ENCODE data around the gene RPTOR. TPM values are rescaled to one million over a fixed set of nuclear protein-coding genes. Genes with fewer than 3 reads are reported as not detected.

The RPTOR gene
- total RNA-seq, 3 donors from 2014 or later = 76.1 to 98.3 (median 89.5) TPM

DNA sequence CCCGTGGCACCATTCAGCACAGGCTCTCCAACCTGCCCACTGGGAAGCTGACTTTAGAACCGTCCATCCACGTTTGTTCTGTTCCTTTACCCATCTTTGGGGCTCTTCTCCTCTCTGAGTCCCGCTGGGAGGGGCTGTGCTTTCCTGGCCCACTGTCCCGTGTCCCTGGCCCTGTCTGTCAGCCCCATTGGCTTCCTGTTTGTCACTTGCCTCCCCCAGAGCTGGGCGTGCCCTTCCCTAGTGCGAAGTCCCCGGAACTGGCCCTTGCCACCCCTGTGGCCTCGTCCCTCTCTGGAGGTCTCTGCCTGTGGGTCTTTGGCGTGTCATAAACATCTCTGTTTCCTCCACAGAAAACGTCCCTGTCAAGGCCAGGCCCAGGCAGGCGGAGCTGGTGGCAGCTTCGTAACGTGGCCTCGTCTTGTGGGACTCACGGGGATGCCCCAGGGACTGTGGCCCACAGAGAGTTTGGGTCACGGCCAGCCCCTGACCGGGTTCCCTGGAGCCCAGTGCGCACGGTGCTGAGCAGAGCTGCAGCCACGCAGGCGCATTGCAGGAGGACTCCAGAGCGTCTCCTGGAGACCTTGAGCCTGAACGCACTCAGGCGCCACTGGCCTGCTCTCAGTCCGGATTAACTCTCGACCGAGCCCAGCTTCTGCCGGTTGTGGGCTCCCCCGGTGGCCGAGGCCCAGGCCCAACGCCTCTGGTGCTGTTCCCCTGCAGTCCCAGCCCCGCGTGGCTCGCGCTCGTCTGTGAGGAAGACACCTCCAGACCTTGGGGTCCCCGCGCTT lies 454.3 kb downstream of the RPTOR start:
- no peaks in the 10 kb centered on the region for H3K9me3 Mint-ChIP-seq
- no peak for ATAC-seq
- H3K4me1 Mint-ChIP-seq (ENCODE audit: low read depth) = peaks cover 5% of the 10 kb centered on the region
- DNase-seq = no peak
- H3K27me3 Mint-ChIP-seq (ENCODE audit: low read depth) = peaks cover 8% of the 10 kb centered on the region
- H3K36me3 Mint-ChIP-seq (ENCODE audit: insufficient read depth) = peaks cover 4% of the 10 kb centered on the region
- no peak overlapping the region for H3K4me3 Mint-ChIP-seq

GRCh38 chr17:80999536-81000333 lies 455.1 kb downstream of the RPTOR start:
- no peak for ATAC-seq
- Mint-ChIP-seq H3K36me3 (ENCODE audit: insufficient read depth) (peaks cover 2% of the 10 kb centered on the region), H3K9me3 (no peaks in the 10 kb centered on the region)

GRCh38 chr17:81000334-81000630 lies 455.6 kb downstream of the RPTOR start:
- Mint-ChIP-seq H3K4me3 (no peak overlapping the region), H3K9me3 (no peaks in the 10 kb centered on the region), H3K27me3 (ENCODE audit: low read depth) (peaks cover 13% of the 10 kb centered on the region), H3K36me3 (ENCODE audit: insufficient read depth) (peaks cover 2% of the 10 kb centered on the region), H3K4me1 (ENCODE audit: low read depth) (peaks cover 10% of the 10 kb centered on the region)
- ATAC-seq (no peak), DNase-seq (no peak)

More at GRCh38 chr17:80999536-81000333, 455.1 kb downstream of the RPTOR start:
- Mint-ChIP-seq H3K27me3 (ENCODE audit: low read depth) (peaks cover 12% of the 10 kb centered on the region), H3K4me3 (no peak overlapping the region), H3K4me1 (ENCODE audit: low read depth) (peaks cover 9% of the 10 kb centered on the region)
- DNase-seq = no peak

GRCh38 chr17:81000631-81001357 lies 456.2 kb downstream of the RPTOR start:
- H3K4me3 Mint-ChIP-seq = no peak overlapping the region
- H3K36me3 Mint-ChIP-seq (ENCODE audit: insufficient read depth) = peaks cover 2% of the 10 kb centered on the region
- DNase-seq (no peak), ATAC-seq (no peak)
- H3K4me1 Mint-ChIP-seq (ENCODE audit: low read depth) = peaks cover 10% of the 10 kb centered on the region
- H3K27me3 Mint-ChIP-seq (ENCODE audit: low read depth) = peaks cover 13% of the 10 kb centered on the region
- no peaks in the 10 kb centered on the region for H3K9me3 Mint-ChIP-seq

- ATAC-seq (no peak), DNase-seq (no peak)
- H3K27me3 Mint-ChIP-seq (ENCODE audit: low read depth) = peaks cover 23% of the 10 kb centered on the region
- no peaks in the 10 kb centered on the region for H3K9me3 Mint-ChIP-seq
- no peak overlapping the region for H3K4me3 Mint-ChIP-seq
- peaks cover 2% of the 10 kb centered on the region for H3K36me3 Mint-ChIP-seq (ENCODE audit: insufficient read depth)
- H3K4me1 Mint-ChIP-seq (ENCODE audit: low read depth) = peaks cover 12% of the 10 kb centered on the region
These were observed 457.4 kb downstream of the RPTOR start for GRCh38 chr17:81002013-81002384.

- peaks cover 2% of the 10 kb centered on the region for H3K36me3 Mint-ChIP-seq (ENCODE audit: insufficient read depth)
- H3K9me3 Mint-ChIP-seq = no peaks in the 10 kb centered on the region
- ATAC-seq = no peak
- H3K27me3 Mint-ChIP-seq (ENCODE audit: low read depth) = peaks cover 23% of the 10 kb centered on the region
- peak overlapping the region; percentile 16 for H3K4me3 Mint-ChIP-seq
- peaks cover 12% of the 10 kb centered on the region for H3K4me1 Mint-ChIP-seq (ENCODE audit: low read depth)
- no peak for DNase-seq
These were observed 458.0 kb downstream of the RPTOR start for GRCh38 chr17:81002409-81003361.

DNA sequence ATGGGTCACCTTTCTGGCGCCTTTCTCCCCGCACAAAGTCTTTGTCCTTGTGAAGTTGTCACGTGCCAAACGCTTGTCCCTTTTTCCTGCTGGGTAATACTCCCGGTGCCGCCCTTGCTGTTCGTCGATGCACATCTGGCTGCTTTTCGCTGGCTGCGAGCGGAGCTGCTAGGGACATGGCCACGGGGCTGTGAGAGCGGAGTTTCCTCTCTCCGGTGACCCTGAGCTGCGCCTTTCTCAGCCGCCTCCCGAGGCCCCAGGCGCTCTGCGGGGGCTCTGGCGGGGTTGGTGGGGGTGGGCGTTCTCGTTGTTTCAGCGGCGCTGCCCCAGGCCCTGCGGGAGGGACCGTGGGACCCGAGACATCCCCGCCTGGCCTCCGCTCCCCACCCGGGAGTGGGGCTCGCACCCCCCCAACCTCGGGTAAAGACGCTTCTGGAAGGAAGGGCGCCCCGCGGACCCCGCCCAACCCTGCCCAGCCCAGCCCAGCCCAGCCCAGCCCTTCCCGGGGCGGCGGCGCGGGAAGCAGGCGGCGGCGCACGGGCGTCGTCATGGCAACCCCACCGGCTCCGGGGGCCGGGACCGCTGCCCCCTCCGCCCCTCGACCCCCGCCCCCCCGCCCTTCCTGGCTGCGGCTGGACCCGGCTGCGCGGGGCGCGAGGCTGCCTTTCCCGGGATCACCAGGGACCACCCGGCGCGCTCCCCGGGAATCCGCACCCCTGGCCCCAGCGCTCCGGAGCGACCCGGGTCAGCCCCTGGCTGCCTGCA lies 459.3 kb downstream of the RPTOR start:
- no peaks in the 10 kb centered on the region for H3K36me3 Mint-ChIP-seq (ENCODE audit: insufficient read depth)

GRCh38 chr17:81006891-81007290 lies 462.3 kb downstream of the RPTOR start:
- Mint-ChIP-seq H3K36me3 (ENCODE audit: insufficient read depth) (no peaks in the 10 kb centered on the region), H3K9me3 (peaks cover 7% of the 10 kb centered on the region), H3K27me3 (ENCODE audit: low read depth) (peaks cover 23% of the 10 kb centered on the region), H3K4me3 (no peak overlapping the region), H3K4me1 (ENCODE audit: low read depth) (peaks cover 12% of the 10 kb centered on the region)
- no peak for DNase-seq
- ATAC-seq = no peak

More for the DNA sequence above, 459.3 kb downstream of the RPTOR start:
- peaks cover 12% of the 10 kb centered on the region for H3K4me1 Mint-ChIP-seq (ENCODE audit: low read depth)
- ATAC-seq = peak; percentile 29 to 39
- H3K4me3 Mint-ChIP-seq = peak overlapping the region; percentile 56
- H3K9me3 Mint-ChIP-seq = no peaks in the 10 kb centered on the region
- peaks cover 23% of the 10 kb centered on the region for H3K27me3 Mint-ChIP-seq (ENCODE audit: low read depth)
- no peak for DNase-seq

DNA sequence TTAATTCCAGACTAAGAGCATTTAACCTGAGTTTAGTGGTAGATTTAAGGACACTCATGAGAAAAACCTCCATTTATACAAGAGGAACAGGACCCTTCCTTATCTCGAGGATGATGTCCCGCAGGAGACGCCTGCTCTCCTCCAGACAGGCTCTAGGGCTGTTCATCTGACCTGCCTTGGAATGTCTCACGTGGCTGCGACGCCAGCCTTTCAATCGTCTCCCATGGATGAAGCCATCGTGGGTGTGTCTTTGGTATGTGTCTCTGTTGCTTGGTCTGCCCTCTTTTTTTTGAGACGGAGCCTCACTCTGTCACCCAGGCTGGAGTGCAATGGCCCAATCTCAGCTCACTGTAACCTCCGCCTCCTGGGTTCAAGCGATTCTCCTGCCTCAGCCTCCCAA lies 463.5 kb downstream of the RPTOR start:
- Mint-ChIP-seq H3K4me3 (no peak overlapping the region), H3K4me1 (ENCODE audit: low read depth) (peaks cover 12% of the 10 kb centered on the region), H3K36me3 (ENCODE audit: insufficient read depth) (no peaks in the 10 kb centered on the region), H3K27me3 (ENCODE audit: low read depth) (peaks cover 19% of the 10 kb centered on the region), H3K9me3 (peaks cover 7% of the 10 kb centered on the region)
- DNase-seq = no peak
- ATAC-seq = no peak

- ATAC-seq (no peak), DNase-seq (no peak)
- Mint-ChIP-seq H3K4me3 (no peak overlapping the region), H3K4me1 (ENCODE audit: low read depth) (peaks cover 7% of the 10 kb centered on the region), H3K27me3 (ENCODE audit: low read depth) (peaks cover 15% of the 10 kb centered on the region), H3K36me3 (ENCODE audit: insufficient read depth) (no peaks in the 10 kb centered on the region), H3K9me3 (peaks cover 7% of the 10 kb centered on the region)
These were observed 464.5 kb downstream of the RPTOR start for GRCh38 chr17:81009136-81009535.

DNA sequence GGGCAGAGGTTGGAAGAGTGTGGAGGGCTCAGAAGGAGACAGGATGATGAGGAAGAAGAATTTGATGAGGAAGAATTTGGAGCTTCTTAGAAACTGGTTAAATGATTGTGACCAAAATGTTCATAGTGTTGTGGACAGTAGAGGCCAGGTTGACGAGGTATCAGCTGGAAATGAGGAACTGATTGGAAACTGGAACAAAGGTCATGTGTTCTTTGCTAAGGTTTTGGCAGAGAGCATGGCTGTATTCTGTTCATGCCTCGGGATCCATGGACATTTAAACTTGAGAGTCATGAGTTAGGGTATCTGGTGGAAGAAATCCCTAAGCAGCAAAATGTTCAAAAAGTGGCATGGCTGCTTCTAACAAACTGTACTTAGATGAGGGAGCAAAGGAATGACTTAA lies 466.3 kb downstream of the RPTOR start:
- no peaks in the 10 kb centered on the region for H3K36me3 Mint-ChIP-seq (ENCODE audit: insufficient read depth)

DNA sequence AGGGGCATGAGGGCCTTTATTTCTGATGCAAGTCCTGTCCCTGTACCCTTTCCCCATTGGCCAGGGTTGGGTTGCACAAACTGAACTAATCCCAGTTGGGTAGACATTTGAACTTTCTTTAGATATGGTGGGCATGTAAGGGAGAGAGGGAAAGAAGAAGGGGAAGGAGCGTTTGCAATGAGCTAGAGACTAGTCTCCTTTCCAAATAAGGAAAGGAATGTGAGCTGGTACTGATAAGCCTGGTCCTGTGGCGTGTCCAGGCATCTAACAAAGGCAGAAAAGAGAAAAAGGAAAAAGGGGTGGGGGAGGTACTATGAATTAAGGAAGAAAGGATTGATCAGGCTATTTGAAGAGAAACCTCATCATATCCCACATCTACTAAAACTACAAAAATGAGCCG lies 467.3 kb downstream of the RPTOR start:
- H3K4me3 Mint-ChIP-seq = no peak overlapping the region
- H3K27me3 Mint-ChIP-seq (ENCODE audit: low read depth) = peaks cover under 1% of the 10 kb centered on the region
- peaks cover 7% of the 10 kb centered on the region for H3K9me3 Mint-ChIP-seq
- no peak for ATAC-seq
- peaks cover 3% of the 10 kb centered on the region for H3K4me1 Mint-ChIP-seq (ENCODE audit: low read depth)
- H3K36me3 Mint-ChIP-seq (ENCODE audit: insufficient read depth) = no peaks in the 10 kb centered on the region
- DNase-seq = no peak

More for the DNA sequence above, 466.3 kb downstream of the RPTOR start:
- H3K27me3 Mint-ChIP-seq (ENCODE audit: low read depth) = peaks cover 8% of the 10 kb centered on the region
- peaks cover 7% of the 10 kb centered on the region for H3K9me3 Mint-ChIP-seq
- ATAC-seq = no peak
- peaks cover 2% of the 10 kb centered on the region for H3K4me1 Mint-ChIP-seq (ENCODE audit: low read depth)
- H3K4me3 Mint-ChIP-seq = no peak overlapping the region
- DNase-seq = no peak

Measured in activated T-cell treated with anti-CD3 and anti-CD28 coated beads, Interleukin-2, amount 50 U/mL, for 4 hours (primary cell).